Thyroid gland (tissue), 4 donors: ENCODE results near the gene YAE1.

Source experiments
- CTCF ChIP-seq, 6 experiments: fragments of 200-600 bp in 3 of 6; fragments of 450-650 bp in 3 of 6; sonication (generic) in 3 of 6; IDR thresholded peaks; one replicate each; pipeline ENCODE4 v1.5.1; 2016 to 2019; ENCODE audit warnings: antibody characterized with exemption in 6 of 6, mild to moderate bottlenecking in 2 of 6, inconsistent platforms in 1 of 6, moderate library complexity in 1 of 6
- POLR2A ChIP-seq, 2 donors: fragments of 450-650 bp; IDR thresholded peaks; one replicate each; pipeline ENCODE4 v1.6.1; 2017; ENCODE audit warnings: antibody characterized with exemption in 2 of 2, mild to moderate bottlenecking in 2 of 2, moderate library complexity in 1 of 2

- no peak for TF ChIP-seq CTCF (IDR thresholded peaks at IDR 0.05)
- TF ChIP-seq POLR2A (IDR thresholded peaks at IDR 0.05): no peak
Observed at GRCh38 chr7:39565538-39565937, 666 bp upstream of the YAE1 start.
